ENCODE measurements around the gene JAM3. TPM values are rescaled to one million over a fixed set of nuclear protein-coding genes. Genes with fewer than 3 reads are reported as not detected.
A peak's percentile ranks its signal among the peaks of the same experiment; 100 is the strongest.

Gene JAM3
- total RNA-seq, 1 experiment from 2014 or later, result 9.0 TPM

DNA sequence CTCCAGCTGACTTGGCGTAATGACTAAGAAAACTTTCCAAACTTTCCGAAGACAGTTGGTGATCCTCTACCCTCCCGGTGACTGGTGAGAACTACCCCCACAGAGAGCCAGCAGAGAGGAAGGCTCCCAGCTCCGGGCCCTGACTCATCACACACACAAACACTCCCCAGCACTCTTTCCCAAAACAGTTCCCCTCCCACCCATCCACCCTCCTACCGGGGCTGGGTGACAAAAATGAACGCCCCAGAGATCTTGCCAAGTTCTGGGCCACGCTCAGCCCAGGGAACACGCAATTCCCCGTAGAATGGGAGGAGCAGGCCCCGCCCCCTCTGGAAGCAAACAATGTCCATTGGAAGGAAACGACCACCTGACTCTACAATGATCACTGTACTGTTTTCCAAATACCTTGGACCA is 21.3 kb upstream of the JAM3 start:
- no peak overlapping the region for H3K27ac ChIP-seq (ENCODE audit: low read depth, low read length, poor library complexity, severe bottlenecking)
- peaks cover 13% of the 10 kb centered on the region for H3K4me1 ChIP-seq (ENCODE audit: insufficient read depth, low read length, poor library complexity, severe bottlenecking)
- no peak overlapping the region for H3K4me3 ChIP-seq (ENCODE audit: low read depth, low read length, poor library complexity, severe bottlenecking)
- intact Hi-C loops (cut with micrococcal nuclease; ENCODE audit: unreplicated experiment), result no loop called here
- TF ChIP-seq, protein P1, sequence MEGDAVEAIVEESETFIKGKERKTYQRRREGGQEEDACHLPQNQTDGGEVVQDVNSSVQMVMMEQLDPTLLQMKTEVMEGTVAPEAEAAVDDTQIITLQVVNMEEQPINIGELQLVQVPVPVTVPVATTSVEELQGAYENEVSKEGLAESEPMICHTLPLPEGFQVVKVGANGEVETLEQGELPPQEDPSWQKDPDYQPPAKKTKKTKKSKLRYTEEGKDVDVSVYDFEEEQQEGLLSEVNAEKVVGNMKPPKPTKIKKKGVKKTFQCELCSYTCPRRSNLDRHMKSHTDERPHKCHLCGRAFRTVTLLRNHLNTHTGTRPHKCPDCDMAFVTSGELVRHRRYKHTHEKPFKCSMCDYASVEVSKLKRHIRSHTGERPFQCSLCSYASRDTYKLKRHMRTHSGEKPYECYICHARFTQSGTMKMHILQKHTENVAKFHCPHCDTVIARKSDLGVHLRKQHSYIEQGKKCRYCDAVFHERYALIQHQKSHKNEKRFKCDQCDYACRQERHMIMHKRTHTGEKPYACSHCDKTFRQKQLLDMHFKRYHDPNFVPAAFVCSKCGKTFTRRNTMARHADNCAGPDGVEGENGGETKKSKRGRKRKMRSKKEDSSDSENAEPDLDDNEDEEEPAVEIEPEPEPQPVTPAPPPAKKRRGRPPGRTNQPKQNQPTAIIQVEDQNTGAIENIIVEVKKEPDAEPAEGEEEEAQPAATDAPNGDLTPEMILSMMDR (conservative IDR thresholded peaks at IDR 0.05; ENCODE audit: low read depth, low read length), result no peak
- no peak for TF ChIP-seq EZH2 (IDR thresholded peaks at IDR 0.05; ENCODE audit: borderline replicate concordance, low read depth, low read length, poor library complexity, severe bottlenecking)
- DNase-seq (ENCODE audit: low spot score), result peak; percentile 58
- no peaks in the 10 kb centered on the region for H3K9me3 ChIP-seq (ENCODE audit: low read depth, low read length, poor library complexity, severe bottlenecking)
- no peaks in the 10 kb centered on the region for H3K36me3 ChIP-seq (ENCODE audit: insufficient read depth, low read length, poor library complexity, severe bottlenecking)
- POLR2A ChIA-PET (ENCODE audit: low non-redundant PET), result no interaction called here
- CTCF ChIA-PET, result interaction anchor here (0.5 kb wide), 1 partner anchor 530 kb away, joined by 10 read pairs; no protein-coding TSS in a partner anchor
- no peaks in the 10 kb centered on the region for H3K27me3 ChIP-seq (replicated peaks; ENCODE audit: insufficient read depth, low read depth, low read length, poor library complexity)
- no TSS peak for BruUV-seq (replicated peaks)

DNA sequence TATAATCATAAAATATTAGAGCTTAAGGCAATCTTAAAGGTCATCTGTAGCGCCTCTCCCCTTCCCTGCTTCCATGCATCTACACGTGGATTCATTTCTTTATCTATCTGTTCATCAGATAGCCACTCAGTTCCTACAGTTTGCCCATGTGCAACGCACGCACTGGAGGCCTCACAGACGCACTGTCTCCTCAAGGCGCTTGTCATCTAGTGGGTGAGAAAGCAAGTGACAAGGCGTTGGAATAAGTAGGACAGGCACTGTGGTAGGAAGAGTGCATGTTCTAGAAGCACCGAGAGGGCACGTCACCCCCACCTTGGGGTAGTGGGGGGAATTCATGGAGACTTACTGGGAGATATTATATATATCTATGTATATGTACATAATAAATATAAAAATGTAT is 20.8 kb upstream of the JAM3 start:
- Histone ChIP-seq H3K27me3 (replicated peaks; ENCODE audit: insufficient read depth, low read depth, low read length, poor library complexity) (no peaks in the 10 kb centered on the region), H3K4me3 (ENCODE audit: low read depth, low read length, poor library complexity, severe bottlenecking) (no peak overlapping the region), H3K4me1 (ENCODE audit: insufficient read depth, low read length, poor library complexity, severe bottlenecking) (peaks cover 13% of the 10 kb centered on the region), H3K27ac (ENCODE audit: low read depth, low read length, poor library complexity, severe bottlenecking) (no peak overlapping the region), H3K9me3 (ENCODE audit: low read depth, low read length, poor library complexity, severe bottlenecking) (no peaks in the 10 kb centered on the region), H3K36me3 (ENCODE audit: insufficient read depth, low read length, poor library complexity, severe bottlenecking) (no peaks in the 10 kb centered on the region)
- no peak for TF ChIP-seq EZH2 (IDR thresholded peaks at IDR 0.05; ENCODE audit: borderline replicate concordance, low read depth, low read length, poor library complexity, severe bottlenecking)
- TF ChIP-seq, protein P1 (conservative IDR thresholded peaks at IDR 0.05; ENCODE audit: low read depth, low read length), result no peak
- ChIA-PET CTCF (interaction anchor here (0.5 kb wide), 1 partner anchor 530 kb away, joined by 10 read pairs; no protein-coding TSS in a partner anchor), POLR2A (ENCODE audit: low non-redundant PET) (no interaction called here)
- no TSS peak for BruUV-seq (replicated peaks)
- intact Hi-C loops (cut with micrococcal nuclease; ENCODE audit: unreplicated experiment), result no loop called here
- no peak for DNase-seq (ENCODE audit: low spot score)

DNA sequence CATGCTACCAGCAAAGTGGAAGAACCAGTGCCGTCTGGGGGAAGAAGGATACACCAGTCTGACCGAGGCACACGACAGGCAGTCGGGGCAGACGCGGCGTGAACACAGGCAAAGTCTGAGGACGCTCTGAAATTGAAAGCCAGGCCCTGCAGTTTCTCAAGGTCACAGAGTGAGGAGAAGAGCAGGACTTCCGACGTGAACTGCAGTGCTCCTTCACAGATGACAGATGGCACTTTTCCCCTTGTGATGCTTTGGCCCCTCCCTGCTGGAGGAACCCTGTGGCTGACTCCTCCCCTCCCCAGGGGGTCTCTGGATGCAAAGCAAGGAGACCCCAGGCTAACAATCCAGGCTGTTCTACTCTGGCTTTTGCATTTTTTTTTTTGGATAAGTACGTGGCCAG is 19.6 kb upstream of the JAM3 start:
- intact Hi-C loops (cut with micrococcal nuclease; ENCODE audit: unreplicated experiment), result no loop called here
- peak; percentile 27 for DNase-seq (ENCODE audit: low spot score)
- no peak for TF ChIP-seq EZH2 (IDR thresholded peaks at IDR 0.05; ENCODE audit: borderline replicate concordance, low read depth, low read length, poor library complexity, severe bottlenecking)
- TF ChIP-seq, protein P1 (conservative IDR thresholded peaks at IDR 0.05; ENCODE audit: low read depth, low read length), result no peak
- no peaks in the 10 kb centered on the region for H3K27me3 ChIP-seq (replicated peaks; ENCODE audit: insufficient read depth, low read depth, low read length, poor library complexity)
- BruUV-seq (replicated peaks), result no TSS peak
- POLR2A ChIA-PET (ENCODE audit: low non-redundant PET), result no interaction called here
- no peaks in the 10 kb centered on the region for H3K9me3 ChIP-seq (ENCODE audit: low read depth, low read length, poor library complexity, severe bottlenecking)
- H3K4me3 ChIP-seq (ENCODE audit: low read depth, low read length, poor library complexity, severe bottlenecking), result no peak overlapping the region
- no peaks in the 10 kb centered on the region for H3K36me3 ChIP-seq (ENCODE audit: insufficient read depth, low read length, poor library complexity, severe bottlenecking)
- H3K27ac ChIP-seq (ENCODE audit: low read depth, low read length, poor library complexity, severe bottlenecking), result no peak overlapping the region
- H3K4me1 ChIP-seq (ENCODE audit: insufficient read depth, low read length, poor library complexity, severe bottlenecking), result peaks cover 13% of the 10 kb centered on the region
- CTCF ChIA-PET, result no interaction called here

Data from A673 (cell line).